WTC11 (cell line): ENCODE results near the gene ARFIP1. TPM values are rescaled to one million over a fixed set of nuclear protein-coding genes. Genes with fewer than 3 reads are reported as not detected.
"Not testable (repeated sequence)": the region's sequence is repeated elsewhere in the genome, so short reads cannot be mapped to it uniquely, and the experiment has no call there.

ENCODE experiments used
- ATAC-seq: fragments of 200-7000 bp; cut with Tn5 transposase; 2 replicates; pipeline ENCODE4 v1.10.0; 2021; ENCODE audit warnings: mild to moderate bottlenecking, moderate library complexity
- CTCF ChIA-PET: fragments of 300-600 bp; sonication (Branson Sonifier 250); formaldehyde crosslinking; loops from one replicate; lab custom pipeline; 2021; ENCODE audit warnings: antibody characterized with exemption; lab: Charles Lee
- POLR2A ChIA-PET: fragments of 350-600 bp; sonication (Branson Sonifier 250); formaldehyde crosslinking; loops from one replicate; lab custom pipeline; 2021; ENCODE audit warnings: antibody characterized with exemption; lab: Charles Lee
- DNase-seq: peaks from one replicate; pipeline ENCODE4 v3.0.0; 2021; ENCODE audit warnings: low spot score
- H3K27ac Mint-ChIP-seq: 2 replicates; pipeline ENCODE4 v1.8.0; 2021; ENCODE audit warnings: mixed read lengths
- H3K27me3 Mint-ChIP-seq: 2 replicates; pipeline ENCODE4 v1.8.0; 2021; ENCODE audit warnings: low read depth, mild to moderate bottlenecking, moderate library complexity, mixed read lengths
- H3K36me3 Mint-ChIP-seq: 2 replicates; pipeline ENCODE4 v1.8.0; 2021; ENCODE audit warnings: mixed read lengths
- H3K4me1 Mint-ChIP-seq: 2 replicates; pipeline ENCODE4 v1.8.0; 2022; ENCODE audit warnings: mixed read lengths
- H3K4me3 Mint-ChIP-seq: 2 replicates; pipeline ENCODE4 v1.8.0; 2021; ENCODE audit warnings: mild to moderate bottlenecking, moderate library complexity, mixed read lengths
- H3K9me3 Mint-ChIP-seq: 2 replicates; pipeline ENCODE4 v1.8.0; 2021; ENCODE audit warnings: mixed read lengths
- AFF4 ChIP-seq: sonication (generic); formaldehyde crosslinking; IDR thresholded peaks from 2 replicates; pipeline ENCODE4 v1.8.1; 2023; ENCODE audit warnings: mild to moderate bottlenecking, missing genetic modification reagents, borderline replicate concordance
- AR ChIP-seq: fragments of 250-450 bp; sonication (Bioruptor Pico); IDR thresholded peaks from 2 replicates; pipeline ENCODE4 v1.9.0; 2021; ENCODE audit warnings: mild to moderate bottlenecking
- CREB1 ChIP-seq: sonication (generic); formaldehyde crosslinking; IDR thresholded peaks from 2 replicates; pipeline ENCODE4 v1.8.0; 2023; ENCODE audit warnings: mild to moderate bottlenecking, missing genetic modification reagents
- ETV6 ChIP-seq: sonication (generic); formaldehyde crosslinking; IDR thresholded peaks from 2 replicates; pipeline ENCODE4 v1.8.1; 2022; ENCODE audit warnings: mild to moderate bottlenecking, missing genetic modification reagents
- FOXJ3 ChIP-seq: sonication (generic); formaldehyde crosslinking; IDR thresholded peaks from 2 replicates; pipeline ENCODE4 v1.9.0; 2021; ENCODE audit warnings: missing genetic modification reagents, mild to moderate bottlenecking, borderline replicate concordance
- FOXK1 ChIP-seq: sonication (generic); formaldehyde crosslinking; IDR thresholded peaks from 2 replicates; pipeline ENCODE4 v1.8.0; 2022; ENCODE audit warnings: mild to moderate bottlenecking, moderate library complexity, missing genetic modification reagents
- GTF2I ChIP-seq: fragments of 250-450 bp; sonication (Bioruptor Pico); conservative IDR thresholded peaks from 2 replicates; pipeline ENCODE4 v1.4.0; 2021; ENCODE audit warnings: mild to moderate bottlenecking
- JUN ChIP-seq: sonication (generic); formaldehyde crosslinking; IDR thresholded peaks from 2 replicates; pipeline ENCODE4 v1.8.0; 2023; ENCODE audit warnings: mild to moderate bottlenecking, missing genetic modification reagents
- KAT7 ChIP-seq: sonication (generic); formaldehyde crosslinking; IDR thresholded peaks from 2 replicates; pipeline ENCODE4 v1.8.1; 2023; ENCODE audit warnings: missing genetic modification reagents, mild to moderate bottlenecking, borderline replicate concordance
- MAX ChIP-seq: sonication (generic); formaldehyde crosslinking; IDR thresholded peaks from 2 replicates; pipeline ENCODE4 v1.8.0; 2022; ENCODE audit warnings: mild to moderate bottlenecking, missing genetic modification reagents
- MYBL2 ChIP-seq: sonication (generic); formaldehyde crosslinking; IDR thresholded peaks from 2 replicates; pipeline ENCODE4 v1.8.1; 2023; ENCODE audit warnings: mild to moderate bottlenecking, moderate library complexity, missing genetic modification reagents
- NFYB ChIP-seq: sonication (generic); formaldehyde crosslinking; conservative IDR thresholded peaks from 2 replicates; pipeline ENCODE4 v1.8.0; 2022; ENCODE audit warnings: low read depth, missing genetic modification reagents
- RELA ChIP-seq: sonication (generic); formaldehyde crosslinking; IDR thresholded peaks from 2 replicates; pipeline ENCODE4 v1.8.1; 2022; ENCODE audit warnings: missing genetic modification reagents, mild to moderate bottlenecking, borderline replicate concordance
- SMAD4 ChIP-seq: sonication (generic); formaldehyde crosslinking; IDR thresholded peaks from 2 replicates; pipeline ENCODE4 v1.8.0; 2022; ENCODE audit warnings: mild to moderate bottlenecking, missing genetic modification reagents
- SOX15 ChIP-seq: fragments of 250-450 bp; sonication (Bioruptor Pico); IDR thresholded peaks from 2 replicates; pipeline ENCODE4 v1.9.0; 2021; ENCODE audit warnings: mild to moderate bottlenecking
- SP1 ChIP-seq: sonication (generic); formaldehyde crosslinking; conservative IDR thresholded peaks from 2 replicates; pipeline ENCODE4 v1.8.1; 2022; ENCODE audit warnings: missing genetic modification reagents
- STAT6 ChIP-seq: sonication (generic); formaldehyde crosslinking; conservative IDR thresholded peaks from 2 replicates; pipeline ENCODE4 v1.8.1; 2023; ENCODE audit warnings: mild to moderate bottlenecking, low read depth, missing genetic modification reagents, moderate library complexity
- USF2 ChIP-seq: sonication (generic); formaldehyde crosslinking; IDR thresholded peaks from 2 replicates; pipeline ENCODE4 v1.8.1; 2023; ENCODE audit warnings: mild to moderate bottlenecking, missing genetic modification reagents, moderate library complexity
- ZBTB43 ChIP-seq: sonication (generic); formaldehyde crosslinking; IDR thresholded peaks from 2 replicates; pipeline ENCODE4 v1.8.1; 2023; ENCODE audit warnings: mild to moderate bottlenecking, missing genetic modification reagents
- ZNF138 ChIP-seq: sonication (generic); formaldehyde crosslinking; conservative IDR thresholded peaks from 2 replicates; pipeline ENCODE4 v1.8.1; 2022; ENCODE audit warnings: mild to moderate bottlenecking, moderate library complexity, missing genetic modification reagents
- ZNF416 ChIP-seq: fragments of 250-450 bp; sonication (Bioruptor Pico); IDR thresholded peaks from 2 replicates; pipeline ENCODE4 v1.9.0; 2021; ENCODE audit warnings: mild to moderate bottlenecking, inconsistent platforms
- ZNF423 ChIP-seq: fragments of 250-450 bp; sonication (Bioruptor Pico); IDR thresholded peaks from 2 replicates; pipeline ENCODE4 v2.1.2; 2022; ENCODE audit warnings: mild to moderate bottlenecking, moderate library complexity
- total RNA-seq: library from RNA; stranded (reverse); gene quantifications from 3 replicates; pipeline ENCODE4 v1.2.3, GENCODE V29; 2021

ARFIP1 gene
- total RNA-seq, 1 experiment from 2014 or later = 35.3 TPM

GRCh38 chr4:152748619-152749018 lies 31.1 kb upstream of the ARFIP1 start (continued):
- TF ChIP-seq MAX (no peak), AR (no peak), SOX15 (CRISPR knock-in tag) (no peak), ETV6 (CRISPR knock-in tag) (no peak)

- Mint-ChIP-seq H3K4me1 (peaks cover 14% of the 10 kb centered on the region), H3K27ac (peak overlapping the region; percentile 43; the same call in 1 of the 2 replicates), H3K9me3 (no peaks in the 10 kb centered on the region), H3K27me3 (no peaks in the 10 kb centered on the region), H3K4me3 (no peak overlapping the region), H3K36me3 (peaks cover 4% of the 10 kb centered on the region; the same call in 1 of the 2 replicates)
- DNase-seq (no peak), ATAC-seq (no peak)
- ChIA-PET CTCF (interaction anchor here (1.1 kb wide), 1 partner anchor 15 kb away, joined by 3 read pairs; no protein-coding TSS in a partner anchor), POLR2A (no interaction called here)
- TF ChIP-seq SMAD4 (CRISPR knock-in tag) = no peak
- no peak for TF ChIP-seq JUN (CRISPR knock-in tag)
- no peak for TF ChIP-seq FOXK1 (CRISPR knock-in tag)
- no peak for TF ChIP-seq ZNF423 (CRISPR knock-in tag)
- no peak for TF ChIP-seq AFF4 (CRISPR knock-in tag)
- TF ChIP-seq ZNF138 (CRISPR knock-in tag) = no peak
- TF ChIP-seq MYBL2 = no peak
- TF ChIP-seq KAT7 (CRISPR knock-in tag) = no peak
- TF ChIP-seq CREB1 = no peak
- no peak for TF ChIP-seq GTF2I (CRISPR knock-in tag)
- TF ChIP-seq ZNF416 (CRISPR knock-in tag) = no peak
- TF ChIP-seq NFYB = no peak
- no peak for TF ChIP-seq SP1 (CRISPR knock-in tag)
- TF ChIP-seq RELA (CRISPR knock-in tag) = no peak
- no peak for TF ChIP-seq ETV6 (CRISPR knock-in tag)
- TF ChIP-seq ZBTB43 (CRISPR knock-in tag) = no peak
- TF ChIP-seq STAT6 = no peak
- TF ChIP-seq FOXJ3 (CRISPR knock-in tag) = no peak
- TF ChIP-seq USF2 = no peak
These were observed 16.0 kb upstream of the ARFIP1 start for GRCh38 chr4:152763796-152764195.

- H3K36me3 Mint-ChIP-seq, H3K4me1 Mint-ChIP-seq, H3K27me3 Mint-ChIP-seq, DNase-seq, H3K4me3 Mint-ChIP-seq, H3K9me3 Mint-ChIP-seq, ATAC-seq, POLR2A ChIA-PET, H3K27ac Mint-ChIP-seq: not testable (repeated sequence)
- CTCF ChIA-PET = interaction anchor here (0.6 kb wide), 1 partner anchor 1789 kb away, joined by 3 read pairs; no protein-coding TSS in a partner anchor
These were observed 14.6 kb upstream of the ARFIP1 start for GRCh38 chr4:152765069-152765737.
